ENCODE measurements around the gene SV2B.

SV2B gene

GRCh38 chr15:91264651-91265351 lies 164.7 kb downstream of the SV2B start:
- TF ChIP-seq ZFX (IDR thresholded peaks at IDR 0.05) (no peak), CTCF (conservative IDR thresholded peaks at IDR 0.05) (no peak)
- H3K27ac ChIP-seq: no peak overlapping the region

GRCh38 chr15:91265416-91265940 lies 165.4 kb downstream of the SV2B start:
- H3K27ac ChIP-seq: no peak overlapping the region
- TF ChIP-seq CTCF (conservative IDR thresholded peaks at IDR 0.05) (no peak), ZFX (IDR thresholded peaks at IDR 0.05) (no peak)

- H3K27ac ChIP-seq: no peak overlapping the region
- TF ChIP-seq CTCF (conservative IDR thresholded peaks at IDR 0.05) (peak; percentile 61), ZFX (IDR thresholded peaks at IDR 0.05) (no peak)
These were observed 168.5 kb downstream of the SV2B start for GRCh38 chr15:91268510-91268909.

GRCh38 chr15:91270747-91271146 lies 170.7 kb downstream of the SV2B start:
- no peak for TF ChIP-seq CTCF (conservative IDR thresholded peaks at IDR 0.05)
- no peak for TF ChIP-seq ZFX (IDR thresholded peaks at IDR 0.05)

GRCh38 chr15:91271565-91272153 lies 171.6 kb downstream of the SV2B start:
- no peak overlapping the region for H3K27ac ChIP-seq
- peak; percentile 85 for TF ChIP-seq CTCF (conservative IDR thresholded peaks at IDR 0.05)
- TF ChIP-seq ZFX (IDR thresholded peaks at IDR 0.05): no peak

More at GRCh38 chr15:91270747-91271146, 170.7 kb downstream of the SV2B start:
- H3K27ac ChIP-seq: no peak overlapping the region

GRCh38 chr15:91275844-91276243 lies 175.8 kb downstream of the SV2B start:
- TF ChIP-seq CTCF (conservative IDR thresholded peaks at IDR 0.05) (no peak), ZFX (IDR thresholded peaks at IDR 0.05) (no peak)

GRCh38 chr15:91278951-91279350 lies 178.9 kb downstream of the SV2B start:
- TF ChIP-seq CTCF (conservative IDR thresholded peaks at IDR 0.05) (no peak), ZFX (IDR thresholded peaks at IDR 0.05) (no peak)

More at GRCh38 chr15:91275844-91276243, 175.8 kb downstream of the SV2B start:
- H3K27ac ChIP-seq: no peak overlapping the region

More at GRCh38 chr15:91278951-91279350, 178.9 kb downstream of the SV2B start:
- H3K27ac ChIP-seq: no peak overlapping the region

All from C4-2B (cell line).